ENCODE data around the gene KIF6. TPM values are rescaled to one million over a fixed set of nuclear protein-coding genes. Genes with fewer than 3 reads are reported as not detected.
"Not testable (repeated sequence)": the region's sequence is repeated elsewhere in the genome, so short reads cannot be mapped to it uniquely, and the experiment has no call there.

The KIF6 gene
- polyA plus RNA-seq, 1 donor (not counting 4 experiments of a cell fraction or from before 2014, with no cell fraction given) = 0.14 TPM

DNA sequence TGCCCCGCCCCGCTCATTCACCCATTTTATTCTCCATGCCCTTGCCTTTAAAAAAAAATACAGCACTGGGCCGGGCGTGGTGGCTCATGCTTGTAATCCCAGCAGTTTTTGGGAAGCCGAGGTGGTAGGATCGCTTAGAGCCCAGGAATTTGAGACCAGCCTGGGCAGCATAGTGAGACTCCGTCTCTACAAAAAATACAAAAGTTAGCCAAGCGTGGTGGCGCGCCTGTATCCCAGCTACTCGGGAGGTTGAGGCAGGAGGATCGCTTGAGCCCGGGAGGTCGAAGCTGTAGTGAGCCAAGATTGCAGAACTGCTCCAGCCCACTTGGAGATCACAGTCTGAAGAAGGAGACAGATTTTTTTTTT is 407 bp upstream of the KIF6 start:
- Histone ChIP-seq H3K27me3 (ENCODE audit: control insufficient read depth, extremely low read depth, insufficient read depth, low read length) (no peaks in the 10 kb centered on the region), H3K36me3 (ENCODE audit: control insufficient read depth in 2 of 2, extremely low read depth in 1 of 2, insufficient read depth in 2 of 2, low read length in 2 of 2) (no peaks in the 10 kb centered on the region), H3K9ac (ENCODE audit: control insufficient read depth, extremely low read depth, insufficient read depth, low read length) (no peak overlapping the region), H4K20me1 (ENCODE audit: control insufficient read depth, extremely low read depth, insufficient read depth, low read length) (no peaks in the 10 kb centered on the region), H3K79me2 (ENCODE audit: control insufficient read depth, insufficient read depth, low read length) (no peaks in the 10 kb centered on the region), H3K4me1 (ENCODE audit: control insufficient read depth, extremely low read depth, insufficient read depth, low read length) (no peaks in the 10 kb centered on the region), H3K4me3 (ENCODE audit: control insufficient read depth in 2 of 3, extremely low read depth in 1 of 3, insufficient read depth in 2 of 3, low read depth in 1 of 3, low read length in 3 of 3) (peak overlapping the region; percentile 35 to 71 (median 62)), H3K4me2 (ENCODE audit: control insufficient read depth, extremely low read depth, insufficient read depth, low read depth, low read length) (peak overlapping the region; percentile 55), H2AFZ (ENCODE audit: control insufficient read depth, low read length) (peak overlapping the region; percentile 78), H3K9me1 (ENCODE audit: control insufficient read depth, extremely low read depth, insufficient read depth, low read length) (no peaks in the 10 kb centered on the region), H3K27ac (ENCODE audit: control insufficient read depth, insufficient read depth, low read length) (no peak overlapping the region), H3K9me3 (ENCODE audit: control insufficient read depth, low read depth, low read length) (no peaks in the 10 kb centered on the region)
- DNase-seq (ENCODE audit: low read depth, low spot score) (no peak), FAIRE-seq (no peak)
- dilution Hi-C loops (cut with MboI; ENCODE audit: extremely low pct_ligation_motif_present, low sequenced_read_pairs) = no loop called here
- no peak for TF ChIP-seq CTCF (optimal IDR thresholded peaks at IDR 0.05 in 1 of 3, IDR thresholded peaks at IDR 0.05 in 1 of 3, conservative IDR thresholded peaks at IDR 0.05 in 1 of 3; ENCODE audit: extremely low read depth in 1 of 3, insufficient read depth in 2 of 3, low read length in 3 of 3)
- TF ChIP-seq EZH2 (IDR thresholded peaks at IDR 0.05; ENCODE audit: low read length) = no peak

DNA sequence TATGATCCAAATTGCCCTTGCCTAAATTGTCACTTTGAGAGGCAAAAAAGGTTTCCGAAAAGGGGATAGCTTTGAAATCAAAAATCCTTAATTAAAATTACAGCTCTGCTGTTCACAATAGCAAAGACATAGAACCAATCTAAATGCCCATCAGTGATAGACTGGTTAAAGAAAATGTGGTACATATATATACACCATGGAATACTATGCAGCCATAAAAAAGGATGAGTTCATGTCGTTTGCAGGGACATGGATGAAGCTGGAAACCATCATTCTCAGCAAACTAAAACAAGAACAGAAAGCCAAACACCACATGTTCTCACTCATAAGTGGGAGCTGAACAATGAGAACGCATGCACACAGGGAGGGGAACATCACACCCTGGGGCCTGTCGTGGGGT is 1.9 kb downstream of the KIF6 start:
- H4K20me1 ChIP-seq (ENCODE audit: control insufficient read depth, extremely low read depth, insufficient read depth, low read length); H3K9me3 ChIP-seq (ENCODE audit: control insufficient read depth, low read depth, low read length); H3K4me1 ChIP-seq (ENCODE audit: control insufficient read depth, extremely low read depth, insufficient read depth, low read length); H3K9me1 ChIP-seq (ENCODE audit: control insufficient read depth, extremely low read depth, insufficient read depth, low read length); H3K4me2 ChIP-seq (ENCODE audit: control insufficient read depth, extremely low read depth, insufficient read depth, low read depth, low read length); H3K27me3 ChIP-seq (ENCODE audit: control insufficient read depth, extremely low read depth, insufficient read depth, low read length); dilution Hi-C loops (cut with MboI; ENCODE audit: extremely low pct_ligation_motif_present, low sequenced_read_pairs); H3K36me3 ChIP-seq (ENCODE audit: control insufficient read depth in 2 of 2, extremely low read depth in 1 of 2, insufficient read depth in 2 of 2, low read length in 2 of 2); H3K9ac ChIP-seq (ENCODE audit: control insufficient read depth, extremely low read depth, insufficient read depth, low read length); H3K79me2 ChIP-seq (ENCODE audit: control insufficient read depth, insufficient read depth, low read length); H3K27ac ChIP-seq (ENCODE audit: control insufficient read depth, insufficient read depth, low read length); DNase-seq (ENCODE audit: low read depth, low spot score); FAIRE-seq; H3K4me3 ChIP-seq (ENCODE audit: control insufficient read depth in 2 of 3, extremely low read depth in 1 of 3, insufficient read depth in 2 of 3, low read depth in 1 of 3, low read length in 3 of 3); H2AFZ ChIP-seq (ENCODE audit: control insufficient read depth, low read length): not testable (repeated sequence)

GRCh38 chr6:39714802-39715201 is 10.4 kb downstream of the KIF6 start:
- Histone ChIP-seq H2AFZ (ENCODE audit: control insufficient read depth, low read length) (no peak overlapping the region), H4K20me1 (ENCODE audit: control insufficient read depth, extremely low read depth, insufficient read depth, low read length) (no peaks in the 10 kb centered on the region), H3K27me3 (ENCODE audit: control insufficient read depth, extremely low read depth, insufficient read depth, low read length) (no peaks in the 10 kb centered on the region), H3K4me1 (ENCODE audit: control insufficient read depth, extremely low read depth, insufficient read depth, low read length) (no peaks in the 10 kb centered on the region), H3K9me3 (ENCODE audit: control insufficient read depth, low read depth, low read length) (no peaks in the 10 kb centered on the region), H3K9ac (ENCODE audit: control insufficient read depth, extremely low read depth, insufficient read depth, low read length) (no peak overlapping the region), H3K4me3 (ENCODE audit: control insufficient read depth in 2 of 3, extremely low read depth in 1 of 3, insufficient read depth in 2 of 3, low read depth in 1 of 3, low read length in 3 of 3) (no peak overlapping the region), H3K36me3 (ENCODE audit: control insufficient read depth in 2 of 2, extremely low read depth in 1 of 2, insufficient read depth in 2 of 2, low read length in 2 of 2) (no peaks in the 10 kb centered on the region), H3K27ac (ENCODE audit: control insufficient read depth, insufficient read depth, low read length) (no peak overlapping the region), H3K4me2 (ENCODE audit: control insufficient read depth, extremely low read depth, insufficient read depth, low read depth, low read length) (no peak overlapping the region), H3K79me2 (ENCODE audit: control insufficient read depth, insufficient read depth, low read length) (no peaks in the 10 kb centered on the region), H3K9me1 (ENCODE audit: control insufficient read depth, extremely low read depth, insufficient read depth, low read length) (no peaks in the 10 kb centered on the region)
- no peak for FAIRE-seq
- TF ChIP-seq EZH2 (IDR thresholded peaks at IDR 0.05; ENCODE audit: low read length) (no peak), CTCF (optimal IDR thresholded peaks at IDR 0.05 in 1 of 3, IDR thresholded peaks at IDR 0.05 in 1 of 3, conservative IDR thresholded peaks at IDR 0.05 in 1 of 3; ENCODE audit: extremely low read depth in 1 of 3, insufficient read depth in 2 of 3, low read length in 3 of 3) (no peak)
- dilution Hi-C loops (cut with MboI; ENCODE audit: extremely low pct_ligation_motif_present, low sequenced_read_pairs) = no loop called here
- no peak for DNase-seq (ENCODE audit: low read depth, low spot score)
